ENCODE results near the gene ETV5.

ETV5 gene

DNA sequence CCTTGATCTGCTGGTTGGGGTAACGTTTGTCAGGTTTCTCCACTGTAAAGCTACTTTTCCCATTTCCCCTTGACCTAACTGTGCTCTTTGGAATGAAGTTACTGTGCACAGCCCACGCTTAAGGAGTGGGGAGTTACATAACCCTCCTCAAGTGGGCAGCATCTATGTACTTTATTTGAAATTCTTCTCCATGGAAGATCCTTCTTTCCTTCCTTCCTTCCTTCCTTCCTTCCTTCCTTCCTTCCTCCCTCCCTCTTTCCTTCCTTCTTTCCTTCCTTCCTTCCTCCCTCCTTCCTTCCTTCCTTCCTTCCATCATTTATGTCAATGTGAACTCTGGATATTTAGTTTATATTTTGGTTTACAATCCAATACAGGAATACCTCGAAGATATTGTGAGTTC, 94.0 kb downstream of the ETV5 start:
- no peak for DNase-seq

DNA sequence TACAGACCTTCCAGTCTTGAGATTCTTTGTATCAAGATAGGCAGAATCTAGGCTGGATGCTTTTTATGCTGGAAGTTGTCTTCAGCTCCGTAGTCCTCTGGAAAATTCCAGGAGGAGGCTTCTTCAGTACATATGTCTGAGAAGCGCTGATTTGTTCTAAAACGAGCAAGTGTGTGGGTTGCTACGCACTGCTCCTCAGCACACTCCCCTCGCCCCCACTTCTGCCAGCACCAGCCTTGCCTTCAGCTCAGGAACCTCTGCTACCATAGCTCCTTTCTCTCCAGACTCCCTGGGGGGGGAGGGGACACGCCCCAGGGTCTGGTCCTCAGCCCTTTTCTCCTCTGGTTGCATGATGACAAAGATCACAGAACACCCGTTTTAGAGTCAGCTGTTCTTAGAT, 95.6 kb downstream of the ETV5 start:
- DNase-seq = no peak

DNA sequence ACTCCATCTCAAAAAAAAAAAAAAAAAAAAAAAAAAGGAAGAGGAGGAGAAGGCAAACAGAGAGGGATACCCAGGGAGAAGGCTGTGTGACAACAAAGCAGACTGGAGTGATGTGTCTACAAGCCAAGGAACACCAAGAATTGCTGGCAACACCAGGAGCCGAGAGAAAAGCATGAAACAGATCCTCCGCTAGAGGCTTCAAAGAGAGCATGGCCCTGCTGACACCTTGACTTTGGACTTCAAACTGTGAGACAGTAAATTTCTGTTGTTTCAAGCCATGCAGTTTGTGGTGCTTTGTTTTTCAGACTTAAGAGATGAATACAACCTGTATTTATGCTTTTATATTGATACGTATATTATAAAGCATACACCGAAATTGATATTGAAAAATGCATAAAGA, 96.8 kb downstream of the ETV5 start:
- no peak for DNase-seq

DNA sequence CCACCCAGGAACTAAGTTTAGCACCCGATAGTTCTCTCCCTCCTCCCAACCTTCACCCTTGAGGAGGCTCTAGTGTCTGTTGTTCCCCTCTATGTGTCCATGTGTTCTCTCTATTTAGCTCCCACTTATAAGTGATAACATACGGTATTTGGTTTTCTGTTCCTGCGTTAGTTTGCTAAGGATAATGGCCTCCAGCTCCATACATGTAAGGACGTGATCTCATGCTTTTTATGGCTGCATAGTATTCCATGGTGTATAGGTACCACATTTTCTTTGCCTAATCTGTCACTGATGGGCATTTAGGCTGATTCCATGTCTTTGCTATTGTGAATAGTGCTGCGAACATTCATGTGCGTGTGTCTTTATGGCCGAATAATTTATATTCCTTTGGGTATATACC, 104.2 kb downstream of the ETV5 start:
- no peak for DNase-seq

DNA sequence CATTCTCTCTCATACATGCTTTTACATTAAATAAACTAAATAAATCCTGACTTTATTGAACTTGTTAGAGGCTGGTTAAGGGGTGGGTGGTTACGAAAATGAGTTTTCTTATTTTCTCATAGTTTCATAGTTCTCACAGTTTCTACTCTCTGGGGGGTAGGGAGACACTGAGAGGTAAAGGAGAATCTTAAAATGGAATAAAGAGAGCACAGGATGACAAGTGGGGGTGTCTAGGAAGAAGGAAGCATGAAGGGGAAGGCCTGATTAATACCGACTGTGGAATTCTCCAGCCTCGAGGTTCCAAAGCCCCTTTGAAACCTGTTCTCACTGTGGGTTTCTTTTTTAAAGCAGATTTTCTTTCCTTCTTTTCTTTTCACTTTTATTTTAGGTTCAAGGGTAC, 104.7 kb downstream of the ETV5 start:
- no peak for DNase-seq

DNA sequence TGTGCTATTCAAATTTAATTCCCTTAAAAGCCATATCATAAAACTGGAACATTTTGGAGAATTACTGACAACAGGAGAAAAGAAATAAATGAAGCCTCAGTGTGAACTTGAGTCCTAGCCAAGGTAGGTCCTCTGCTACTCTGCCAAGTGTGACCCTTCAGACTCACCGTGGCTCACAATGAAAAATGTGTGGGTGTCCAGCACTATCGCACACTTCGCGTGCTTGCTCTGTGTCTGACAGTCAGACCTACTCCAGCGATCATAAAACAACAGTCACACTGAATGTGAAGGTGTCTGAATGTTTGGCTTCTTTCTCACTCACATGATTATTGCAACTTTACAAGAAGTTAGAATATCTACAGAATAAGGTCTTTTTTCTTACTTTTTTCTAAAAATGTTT, 105.3 kb downstream of the ETV5 start:
- DNase-seq = no peak

DNA sequence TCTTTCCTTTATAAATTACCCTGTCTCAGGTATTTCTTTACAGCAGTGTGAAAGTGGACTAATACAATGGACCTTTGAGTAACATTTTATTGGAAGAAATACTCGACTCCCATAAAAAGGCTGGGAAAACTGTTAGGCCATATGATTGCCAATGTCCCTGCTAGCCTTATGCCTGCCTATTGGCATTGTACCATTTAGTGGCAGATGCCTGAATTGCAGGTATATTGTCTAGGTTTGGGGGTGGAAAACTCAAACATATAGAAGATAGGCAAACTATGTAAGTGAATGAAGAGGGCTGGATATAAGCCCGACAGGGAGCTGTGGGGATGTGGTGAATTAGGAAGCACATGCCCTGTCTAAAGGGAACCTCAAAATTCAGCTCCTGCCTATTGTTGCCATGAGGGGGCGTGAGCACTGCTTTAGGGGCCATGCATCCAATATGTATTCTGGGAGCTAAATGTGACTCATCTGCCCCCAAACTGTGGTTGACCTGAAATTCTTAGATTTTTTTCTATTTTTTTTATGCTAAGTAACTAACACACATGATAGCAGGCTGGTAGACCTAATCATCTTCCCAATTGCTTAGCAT, 105.9 kb downstream of the ETV5 start:
- DNase-seq = no peak

DNA sequence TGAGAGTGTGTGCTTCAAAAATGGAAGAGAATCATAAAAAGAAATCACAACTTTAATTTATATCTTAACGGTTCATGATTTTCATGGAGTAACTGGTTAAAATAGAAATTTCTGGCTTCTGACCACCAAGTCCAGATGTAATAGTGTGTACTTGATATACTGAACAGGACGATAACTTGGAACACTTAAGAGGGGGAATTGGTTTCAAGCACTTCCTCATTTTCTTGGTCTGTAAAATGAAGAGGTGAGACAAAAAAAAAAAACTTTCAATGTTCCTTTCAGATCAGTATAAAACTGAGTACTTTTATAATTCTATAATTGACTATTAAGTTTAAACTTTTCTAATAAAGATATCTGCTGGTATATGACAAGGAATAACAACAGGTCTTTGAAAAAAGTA, 107.0 kb downstream of the ETV5 start:
- DNase-seq = no peak

DNA sequence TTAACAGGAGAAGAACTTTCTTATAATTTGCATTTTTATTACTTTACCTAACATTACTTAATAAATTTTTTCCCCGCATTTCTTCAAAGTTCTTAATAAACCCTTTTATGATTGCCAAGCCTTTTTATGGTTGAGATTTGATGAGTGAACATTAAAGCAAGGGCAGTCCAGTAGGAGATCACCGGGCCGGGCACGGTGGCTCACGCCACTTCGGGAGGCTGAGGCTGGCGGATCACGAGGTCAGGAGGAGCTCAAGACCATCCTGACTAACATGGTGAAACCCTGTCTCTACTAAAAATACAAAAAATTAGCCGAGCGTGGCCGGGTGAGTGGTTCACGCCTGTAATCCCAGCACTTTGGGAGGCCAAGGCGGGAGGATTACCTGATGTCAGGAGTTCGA, 109.7 kb downstream of the ETV5 start:
- DNase-seq = no peak

DNA sequence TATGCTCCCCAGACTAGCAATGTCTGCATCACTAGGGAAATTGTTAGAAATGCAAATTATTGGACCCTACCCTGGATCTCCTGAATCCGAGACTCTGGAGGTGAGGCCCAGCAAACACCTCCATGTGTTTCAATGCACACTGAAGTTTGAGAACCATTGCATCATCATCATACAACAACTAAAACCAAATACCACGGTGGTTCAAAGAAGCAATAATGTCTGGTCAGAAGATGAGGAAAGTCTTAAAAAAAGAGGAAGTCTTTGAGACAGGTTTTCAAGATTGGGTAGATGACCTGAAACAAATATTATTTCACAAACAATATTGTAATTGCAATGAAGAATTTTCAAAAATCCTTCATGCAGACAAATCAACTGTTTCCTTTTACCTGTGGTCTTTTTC, 110.8 kb downstream of the ETV5 start:
- no peak for DNase-seq

DNA sequence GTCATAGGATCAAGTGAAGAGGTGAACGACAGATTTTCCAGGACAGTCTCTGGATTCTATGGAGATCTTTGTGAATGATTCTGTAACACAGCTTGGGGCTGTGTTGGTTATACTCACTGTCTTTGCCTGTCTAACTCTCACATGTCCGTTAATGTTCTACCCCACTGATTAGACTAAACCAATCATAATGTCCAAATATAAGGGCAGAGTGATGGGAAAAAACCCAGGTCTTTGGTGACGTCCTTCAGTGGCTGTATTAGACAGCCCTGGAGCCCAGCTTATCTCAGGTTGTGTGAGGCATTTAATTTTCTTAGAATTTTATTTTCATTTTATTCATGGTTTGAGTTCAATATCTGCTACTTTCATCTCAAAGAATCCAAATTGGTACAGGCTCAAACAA, 111.8 kb downstream of the ETV5 start:
- no peak for DNase-seq
